Activated naive CD8-positive, alpha-beta T cell treated with anti-CD3 and anti-CD28 coated beads for 36 hours (primary cell): Measurements from ENCODE around the gene CASTOR2. TPM values are rescaled to one million over a fixed set of nuclear protein-coding genes. Genes with fewer than 3 reads are reported as not detected.

Source experiments
- DNase-seq: peaks from one replicate; pipeline ENCODE4 v3.0.0; 2021
- H3K27ac Mint-ChIP-seq: one replicate; pipeline ENCODE4 v1.8.0; 2022; ENCODE audit warnings: mild to moderate bottlenecking, moderate library complexity, mixed read lengths
- H3K27me3 Mint-ChIP-seq: one replicate; pipeline ENCODE4 v1.8.0; 2022; ENCODE audit warnings: mild to moderate bottlenecking, mixed read lengths
- H3K36me3 Mint-ChIP-seq: one replicate; pipeline ENCODE4 v1.8.0; 2021; ENCODE audit warnings: mild to moderate bottlenecking, mixed read lengths
- H3K4me1 Mint-ChIP-seq: one replicate; pipeline ENCODE4 v1.8.0; 2021; ENCODE audit warnings: mixed read lengths
- H3K4me3 Mint-ChIP-seq: one replicate; pipeline ENCODE4 v1.8.0; 2022; ENCODE audit warnings: mild to moderate bottlenecking, moderate library complexity, mixed read lengths
- H3K9me3 Mint-ChIP-seq: one replicate; pipeline ENCODE4 v1.8.0; 2022; ENCODE audit warnings: mixed read lengths
- total RNA-seq, 2 experiments: library from RNA; stranded (reverse); gene quantifications; one replicate each; pipeline ENCODE4 v1.2.3, GENCODE V29; 2021

CASTOR2 gene
- total RNA-seq, 2 experiments from 2014 or later = 1.9 to 3.3 TPM

GRCh38 chr7:75033064-75033463, 68.6 kb downstream of the CASTOR2 start:
- Mint-ChIP-seq H3K36me3 (no peaks in the 10 kb centered on the region), H3K4me3 (no peak overlapping the region), H3K4me1 (no peaks in the 10 kb centered on the region), H3K9me3 (no peaks in the 10 kb centered on the region), H3K27me3 (no peaks in the 10 kb centered on the region), H3K27ac (no peak overlapping the region)
- DNase-seq = no peak

GRCh38 chr7:75033826-75034225, 69.3 kb downstream of the CASTOR2 start:
- no peak for DNase-seq
- H3K36me3 Mint-ChIP-seq = no peaks in the 10 kb centered on the region
- H3K9me3 Mint-ChIP-seq = no peaks in the 10 kb centered on the region
- H3K27me3 Mint-ChIP-seq = no peaks in the 10 kb centered on the region
- no peak overlapping the region for H3K4me3 Mint-ChIP-seq
- H3K4me1 Mint-ChIP-seq = no peaks in the 10 kb centered on the region
- H3K27ac Mint-ChIP-seq = no peak overlapping the region

- H3K9me3 Mint-ChIP-seq = no peaks in the 10 kb centered on the region
- H3K4me3 Mint-ChIP-seq = no peak overlapping the region
- no peak for DNase-seq
- H3K4me1 Mint-ChIP-seq = no peaks in the 10 kb centered on the region
- H3K27me3 Mint-ChIP-seq = no peaks in the 10 kb centered on the region
- peaks cover 1% of the 10 kb centered on the region for H3K36me3 Mint-ChIP-seq
- no peak overlapping the region for H3K27ac Mint-ChIP-seq
Observed at GRCh38 chr7:75038508-75038907, 74.0 kb downstream of the CASTOR2 start.

- Mint-ChIP-seq H3K36me3 (peaks cover 1% of the 10 kb centered on the region), H3K27me3 (no peaks in the 10 kb centered on the region), H3K4me3 (no peak overlapping the region), H3K27ac (no peak overlapping the region), H3K4me1 (no peaks in the 10 kb centered on the region), H3K9me3 (no peaks in the 10 kb centered on the region)
- no peak for DNase-seq
Observed at GRCh38 chr7:75039166-75039565, 74.7 kb downstream of the CASTOR2 start.

GRCh38 chr7:75039709-75040108, 75.2 kb downstream of the CASTOR2 start:
- no peaks in the 10 kb centered on the region for H3K9me3 Mint-ChIP-seq
- H3K4me1 Mint-ChIP-seq = no peaks in the 10 kb centered on the region
- H3K27ac Mint-ChIP-seq = no peak overlapping the region
- H3K36me3 Mint-ChIP-seq = peaks cover 1% of the 10 kb centered on the region
- no peaks in the 10 kb centered on the region for H3K27me3 Mint-ChIP-seq
- no peak overlapping the region for H3K4me3 Mint-ChIP-seq
- DNase-seq = no peak

- H3K36me3 Mint-ChIP-seq = peaks cover 1% of the 10 kb centered on the region
- H3K4me3 Mint-ChIP-seq = no peak overlapping the region
- no peaks in the 10 kb centered on the region for H3K27me3 Mint-ChIP-seq
- no peaks in the 10 kb centered on the region for H3K9me3 Mint-ChIP-seq
- H3K27ac Mint-ChIP-seq = no peak overlapping the region
- no peak for DNase-seq
- H3K4me1 Mint-ChIP-seq = no peaks in the 10 kb centered on the region
Observed at GRCh38 chr7:75040512-75040911, 76.0 kb downstream of the CASTOR2 start.

- no peaks in the 10 kb centered on the region for H3K9me3 Mint-ChIP-seq
- DNase-seq = no peak
- peaks cover 1% of the 10 kb centered on the region for H3K36me3 Mint-ChIP-seq
- H3K4me3 Mint-ChIP-seq = no peak overlapping the region
- no peak overlapping the region for H3K27ac Mint-ChIP-seq
- H3K4me1 Mint-ChIP-seq = no peaks in the 10 kb centered on the region
- H3K27me3 Mint-ChIP-seq = no peaks in the 10 kb centered on the region
Observed at GRCh38 chr7:75042286-75042685, 77.8 kb downstream of the CASTOR2 start.

GRCh38 chr7:75042831-75043703, 78.6 kb downstream of the CASTOR2 start:
- H3K36me3 Mint-ChIP-seq = peaks cover 1% of the 10 kb centered on the region
- no peak for DNase-seq
- no peaks in the 10 kb centered on the region for H3K4me1 Mint-ChIP-seq
- H3K9me3 Mint-ChIP-seq = no peaks in the 10 kb centered on the region
- no peak overlapping the region for H3K27ac Mint-ChIP-seq
- H3K27me3 Mint-ChIP-seq = no peaks in the 10 kb centered on the region
- H3K4me3 Mint-ChIP-seq = no peak overlapping the region

- Mint-ChIP-seq H3K27ac (no peak overlapping the region), H3K27me3 (no peaks in the 10 kb centered on the region), H3K4me1 (no peaks in the 10 kb centered on the region), H3K4me3 (no peak overlapping the region), H3K36me3 (peaks cover 8% of the 10 kb centered on the region), H3K9me3 (no peaks in the 10 kb centered on the region)
- DNase-seq = no peak
Observed at GRCh38 chr7:75045881-75046280, 81.4 kb downstream of the CASTOR2 start.

GRCh38 chr7:75048435-75049379, 84.2 kb downstream of the CASTOR2 start:
- Mint-ChIP-seq H3K27ac (no peak overlapping the region), H3K36me3 (peaks cover 8% of the 10 kb centered on the region), H3K9me3 (no peaks in the 10 kb centered on the region), H3K4me3 (no peak overlapping the region), H3K4me1 (no peaks in the 10 kb centered on the region), H3K27me3 (no peaks in the 10 kb centered on the region)
- no peak for DNase-seq

GRCh38 chr7:75049817-75050216, 85.3 kb downstream of the CASTOR2 start:
- no peaks in the 10 kb centered on the region for H3K27me3 Mint-ChIP-seq
- no peak overlapping the region for H3K4me3 Mint-ChIP-seq
- DNase-seq = no peak
- H3K9me3 Mint-ChIP-seq = no peaks in the 10 kb centered on the region
- H3K4me1 Mint-ChIP-seq = no peaks in the 10 kb centered on the region
- H3K27ac Mint-ChIP-seq = no peak overlapping the region
- peaks cover 11% of the 10 kb centered on the region for H3K36me3 Mint-ChIP-seq

- no peaks in the 10 kb centered on the region for H3K9me3 Mint-ChIP-seq
- H3K4me1 Mint-ChIP-seq = no peaks in the 10 kb centered on the region
- H3K36me3 Mint-ChIP-seq = peaks cover 11% of the 10 kb centered on the region
- no peak for DNase-seq
- H3K27me3 Mint-ChIP-seq = no peaks in the 10 kb centered on the region
- H3K4me3 Mint-ChIP-seq = no peak overlapping the region
- H3K27ac Mint-ChIP-seq = no peak overlapping the region
Observed at GRCh38 chr7:75050501-75050900, 86.0 kb downstream of the CASTOR2 start.

- Mint-ChIP-seq H3K36me3 (peaks cover 20% of the 10 kb centered on the region), H3K27ac (no peak overlapping the region), H3K9me3 (no peaks in the 10 kb centered on the region), H3K4me3 (no peak overlapping the region), H3K27me3 (no peaks in the 10 kb centered on the region), H3K4me1 (no peaks in the 10 kb centered on the region)
- no peak for DNase-seq
Observed at GRCh38 chr7:75054744-75055143, 90.2 kb downstream of the CASTOR2 start.

- Mint-ChIP-seq H3K4me3 (no peak overlapping the region), H3K27me3 (no peaks in the 10 kb centered on the region), H3K27ac (no peak overlapping the region), H3K9me3 (no peaks in the 10 kb centered on the region), H3K4me1 (no peaks in the 10 kb centered on the region), H3K36me3 (peaks cover 17% of the 10 kb centered on the region)
- DNase-seq = no peak
Observed at GRCh38 chr7:75055155-75055554, 90.7 kb downstream of the CASTOR2 start.
